ENCODE measurements around the gene VRK3. TPM values are rescaled to one million over a fixed set of nuclear protein-coding genes. Genes with fewer than 3 reads are reported as not detected.

Gene VRK3
- total and polyA plus RNA-seq, 2 donors (not counting 3 experiments of a cell fraction or from before 2014, with no cell fraction given) = 20.4 to 36.0 TPM

- no TSS peak for BruUV-seq (replicated peaks)
- H4K20me1 ChIP-seq (replicated peaks; ENCODE audit: control insufficient read depth, extremely low read depth, insufficient read depth, low read length) = no peaks in the 10 kb centered on the region
- H3K4me2 ChIP-seq (ENCODE audit: insufficient read depth, low read length) = no peak overlapping the region
- ChIA-PET POLR2A (no interaction called here), CTCF (interaction anchor here (1.2 to 1.5 kb wide), 3 partner anchors 40 to 196 kb away, joined by 3 to 4 read pairs (median 4); no protein-coding TSS in a partner anchor)
- no peak overlapping the region for H3K27ac ChIP-seq (ENCODE audit: insufficient read depth, low read depth, low read length)
- H3K36me3 ChIP-seq (ENCODE audit: control insufficient read depth in 2 of 2, extremely low read depth in 1 of 2, insufficient read depth in 2 of 2, low read length in 2 of 2) = no peaks in the 10 kb centered on the region
- FAIRE-seq (no peak), DNase-seq (ENCODE audit: low read depth, low spot score) (no peak)
- dilution Hi-C loops (cut with MboI; ENCODE audit: extremely low pct_ligation_motif_present, low sequenced_read_pairs) (no loop called here), intact Hi-C loops (cut with micrococcal nuclease) (no loop called here)
- H3K9me1 ChIP-seq (replicated peaks; ENCODE audit: control insufficient read depth, extremely low read depth, insufficient read depth, low read length) = no peaks in the 10 kb centered on the region
- H3K9ac ChIP-seq (replicated peaks; ENCODE audit: extremely low read depth, insufficient read depth, low read length) = no peak overlapping the region
- no peak overlapping the region for H2AFZ ChIP-seq (ENCODE audit: low read depth, low read length)
- TF ChIP-seq, protein P1, sequence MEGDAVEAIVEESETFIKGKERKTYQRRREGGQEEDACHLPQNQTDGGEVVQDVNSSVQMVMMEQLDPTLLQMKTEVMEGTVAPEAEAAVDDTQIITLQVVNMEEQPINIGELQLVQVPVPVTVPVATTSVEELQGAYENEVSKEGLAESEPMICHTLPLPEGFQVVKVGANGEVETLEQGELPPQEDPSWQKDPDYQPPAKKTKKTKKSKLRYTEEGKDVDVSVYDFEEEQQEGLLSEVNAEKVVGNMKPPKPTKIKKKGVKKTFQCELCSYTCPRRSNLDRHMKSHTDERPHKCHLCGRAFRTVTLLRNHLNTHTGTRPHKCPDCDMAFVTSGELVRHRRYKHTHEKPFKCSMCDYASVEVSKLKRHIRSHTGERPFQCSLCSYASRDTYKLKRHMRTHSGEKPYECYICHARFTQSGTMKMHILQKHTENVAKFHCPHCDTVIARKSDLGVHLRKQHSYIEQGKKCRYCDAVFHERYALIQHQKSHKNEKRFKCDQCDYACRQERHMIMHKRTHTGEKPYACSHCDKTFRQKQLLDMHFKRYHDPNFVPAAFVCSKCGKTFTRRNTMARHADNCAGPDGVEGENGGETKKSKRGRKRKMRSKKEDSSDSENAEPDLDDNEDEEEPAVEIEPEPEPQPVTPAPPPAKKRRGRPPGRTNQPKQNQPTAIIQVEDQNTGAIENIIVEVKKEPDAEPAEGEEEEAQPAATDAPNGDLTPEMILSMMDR (IDR thresholded peaks at IDR 0.05; ENCODE audit: extremely low read depth in 1 of 2, insufficient read depth in 1 of 2, low read depth in 1 of 2, low read length in 2 of 2) = peak; percentile 8 to 13
- TF ChIP-seq EZH2 (IDR thresholded peaks at IDR 0.05; ENCODE audit: borderline replicate concordance, low read depth, low read length, severe bottlenecking) = no peak
- H3K79me2 ChIP-seq (ENCODE audit: control insufficient read depth, insufficient read depth, low read length) = no peaks in the 10 kb centered on the region
- H3K9me3 ChIP-seq (replicated peaks; ENCODE audit: control insufficient read depth, insufficient read depth, low read length) = no peaks in the 10 kb centered on the region
- H3K4me3 ChIP-seq (replicated peaks in 1 of 3; ENCODE audit: insufficient read depth in 1 of 3, low read depth in 1 of 3, low read length in 3 of 3) = no peak overlapping the region
- peaks cover 3% of the 10 kb centered on the region for H3K4me1 ChIP-seq (ENCODE audit: control insufficient read depth, extremely low read depth, insufficient read depth, low read length)
- no peaks in the 10 kb centered on the region for H3K27me3 ChIP-seq (ENCODE audit: control insufficient read depth in 2 of 2, insufficient read depth in 2 of 2, low read length in 2 of 2)
These were observed 85.3 kb downstream of the VRK3 start for GRCh38 chr19:49939721-49940481.

DNA sequence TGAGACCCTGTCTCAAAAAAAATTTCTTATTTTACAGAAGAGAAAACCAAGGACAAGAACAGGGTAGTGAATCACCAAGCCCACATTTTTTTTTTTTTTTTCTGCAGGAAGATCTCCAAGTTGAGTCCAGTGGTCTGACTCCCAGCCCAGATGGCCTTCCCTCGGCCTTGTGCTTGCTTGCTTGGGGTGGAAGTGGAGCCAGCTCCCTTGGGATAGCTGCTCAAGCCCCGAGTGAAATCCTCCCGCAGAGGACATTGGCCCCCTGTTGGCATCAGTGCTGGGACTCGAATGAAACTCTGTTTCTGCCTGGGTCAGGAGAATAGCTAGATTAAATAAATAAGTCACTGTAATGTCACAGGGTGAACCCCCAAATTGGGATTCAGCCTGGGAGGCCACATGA is 86.5 kb downstream of the VRK3 start:
- POLR2A ChIA-PET = no interaction called here
- intact Hi-C loops (cut with micrococcal nuclease) = no loop called here

More for the DNA sequence above, 86.5 kb downstream of the VRK3 start:
- DNase-seq (ENCODE audit: low read depth, low spot score) (no peak), FAIRE-seq (no peak)
- Histone ChIP-seq H3K9me1 (replicated peaks; ENCODE audit: control insufficient read depth, extremely low read depth, insufficient read depth, low read length) (no peaks in the 10 kb centered on the region), H3K36me3 (ENCODE audit: control insufficient read depth in 2 of 2, extremely low read depth in 1 of 2, insufficient read depth in 2 of 2, low read length in 2 of 2) (no peaks in the 10 kb centered on the region), H3K27ac (ENCODE audit: insufficient read depth, low read depth, low read length) (no peak overlapping the region), H3K4me1 (ENCODE audit: control insufficient read depth, extremely low read depth, insufficient read depth, low read length) (peaks cover 3% of the 10 kb centered on the region), H3K4me3 (replicated peaks in 1 of 3; ENCODE audit: insufficient read depth in 1 of 3, low read depth in 1 of 3, low read length in 3 of 3) (no peak overlapping the region), H2AFZ (ENCODE audit: low read depth, low read length) (no peak overlapping the region), H3K9ac (replicated peaks; ENCODE audit: extremely low read depth, insufficient read depth, low read length) (no peak overlapping the region), H3K79me2 (ENCODE audit: control insufficient read depth, insufficient read depth, low read length) (no peaks in the 10 kb centered on the region), H3K27me3 (ENCODE audit: control insufficient read depth in 2 of 2, insufficient read depth in 2 of 2, low read length in 2 of 2) (no peaks in the 10 kb centered on the region), H3K4me2 (ENCODE audit: insufficient read depth, low read length) (no peak overlapping the region), H4K20me1 (replicated peaks; ENCODE audit: control insufficient read depth, extremely low read depth, insufficient read depth, low read length) (no peaks in the 10 kb centered on the region), H3K9me3 (replicated peaks; ENCODE audit: control insufficient read depth, insufficient read depth, low read length) (no peaks in the 10 kb centered on the region)
- dilution Hi-C loops (cut with MboI; ENCODE audit: extremely low pct_ligation_motif_present, low sequenced_read_pairs) = no loop called here
- no TSS peak for BruUV-seq (replicated peaks)
- TF ChIP-seq POLR2AphosphoS5 (IDR thresholded peaks at IDR 0.05; ENCODE audit: insufficient read depth, low read depth, low read length) (no peak), GATA2 (IDR thresholded peaks at IDR 0.05; ENCODE audit: insufficient read depth, insufficient read length, low read depth, low read length) (no peak), POLR2A (IDR thresholded peaks at IDR 0.05; ENCODE audit: low read depth, low read length) (no peak), MYC (IDR thresholded peaks at IDR 0.05; ENCODE audit: low read depth, low read length) (no peak), MAX (IDR thresholded peaks at IDR 0.05; ENCODE audit: insufficient read depth, insufficient read length) (no peak), FOS (IDR thresholded peaks at IDR 0.05; ENCODE audit: borderline replicate concordance, insufficient read depth, low read length) (no peak), JUN (IDR thresholded peaks at IDR 0.05; ENCODE audit: borderline replicate concordance, insufficient read depth, insufficient read length, low read depth) (no peak), EZH2 (IDR thresholded peaks at IDR 0.05; ENCODE audit: borderline replicate concordance, low read depth, low read length, severe bottlenecking) (no peak)
- TF ChIP-seq, protein P1 (IDR thresholded peaks at IDR 0.05; ENCODE audit: extremely low read depth in 1 of 2, insufficient read depth in 1 of 2, low read depth in 1 of 2, low read length in 2 of 2) = no peak
- CTCF ChIA-PET = interaction anchor here (0.9 to 1.9 kb wide), 5 partner anchors 16 to 197 kb away, joined by 3 to 7 read pairs (median 6); no protein-coding TSS in a partner anchor

Data from endothelial cell of umbilical vein (primary cell).